Measurements from ENCODE around the gene TMEM39B. TPM values are rescaled to one million over a fixed set of nuclear protein-coding genes. Genes with fewer than 3 reads are reported as not detected.

TMEM39B gene
- total and polyA plus RNA-seq, 2 experiments from 2014 or later = 4.6 to 5.1 TPM

DNA sequence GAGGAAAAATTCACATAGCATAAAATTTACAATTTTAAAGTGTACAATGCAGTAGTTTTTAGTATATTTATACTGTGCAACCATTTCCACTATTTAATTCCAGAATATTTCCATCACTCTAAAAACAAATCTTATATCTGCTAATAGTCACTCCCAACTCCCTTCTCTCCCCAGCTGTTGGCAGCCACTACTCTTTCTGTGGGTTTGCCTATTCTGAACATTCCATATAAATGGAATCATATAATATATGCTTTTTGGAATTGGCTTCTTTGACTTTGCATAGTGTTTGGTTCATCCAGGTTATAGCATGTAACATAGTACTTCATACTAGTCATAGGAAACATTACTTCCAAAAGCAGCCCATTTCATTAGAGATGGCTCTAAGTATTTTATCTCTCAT is 25.0 kb upstream of the TMEM39B start:
- Histone ChIP-seq H3K27ac (peak overlapping the region; percentile 9), H3K27me3 (no peaks in the 10 kb centered on the region), H3K4me1 (ENCODE audit: low read depth) (no peaks in the 10 kb centered on the region), H3K36me3 (peaks cover 55% of the 10 kb centered on the region), H3K4me3 (no peak overlapping the region), H3K9me3 (ENCODE audit: low read depth) (no peaks in the 10 kb centered on the region)
- TF ChIP-seq, protein P1, sequence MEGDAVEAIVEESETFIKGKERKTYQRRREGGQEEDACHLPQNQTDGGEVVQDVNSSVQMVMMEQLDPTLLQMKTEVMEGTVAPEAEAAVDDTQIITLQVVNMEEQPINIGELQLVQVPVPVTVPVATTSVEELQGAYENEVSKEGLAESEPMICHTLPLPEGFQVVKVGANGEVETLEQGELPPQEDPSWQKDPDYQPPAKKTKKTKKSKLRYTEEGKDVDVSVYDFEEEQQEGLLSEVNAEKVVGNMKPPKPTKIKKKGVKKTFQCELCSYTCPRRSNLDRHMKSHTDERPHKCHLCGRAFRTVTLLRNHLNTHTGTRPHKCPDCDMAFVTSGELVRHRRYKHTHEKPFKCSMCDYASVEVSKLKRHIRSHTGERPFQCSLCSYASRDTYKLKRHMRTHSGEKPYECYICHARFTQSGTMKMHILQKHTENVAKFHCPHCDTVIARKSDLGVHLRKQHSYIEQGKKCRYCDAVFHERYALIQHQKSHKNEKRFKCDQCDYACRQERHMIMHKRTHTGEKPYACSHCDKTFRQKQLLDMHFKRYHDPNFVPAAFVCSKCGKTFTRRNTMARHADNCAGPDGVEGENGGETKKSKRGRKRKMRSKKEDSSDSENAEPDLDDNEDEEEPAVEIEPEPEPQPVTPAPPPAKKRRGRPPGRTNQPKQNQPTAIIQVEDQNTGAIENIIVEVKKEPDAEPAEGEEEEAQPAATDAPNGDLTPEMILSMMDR (IDR thresholded peaks at IDR 0.05; ENCODE audit: low read depth, low read length) = no peak
- no peak for DNase-seq (ENCODE audit: low read depth in 1 of 2, low spot score in 1 of 2)

DNA sequence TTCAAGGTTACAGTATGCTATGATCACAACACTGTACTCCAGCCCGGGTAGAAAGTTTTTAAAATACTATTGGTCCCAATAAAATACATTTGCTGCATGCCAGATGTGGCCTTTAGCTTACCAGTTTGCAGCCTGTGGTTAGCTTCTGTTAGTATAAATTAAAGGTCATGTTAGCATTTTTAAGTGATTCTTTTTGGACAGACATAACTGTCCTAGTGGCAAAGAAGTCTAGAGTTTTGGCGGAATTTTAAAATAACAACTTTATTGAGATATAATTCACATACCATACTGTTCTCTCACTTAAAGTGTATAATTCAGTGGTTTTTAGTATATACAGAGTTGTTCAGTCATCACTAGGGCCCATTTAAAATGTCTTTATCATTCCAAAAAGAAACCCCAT is 24.3 kb upstream of the TMEM39B start:
- TF ChIP-seq, protein P1 (IDR thresholded peaks at IDR 0.05; ENCODE audit: low read depth, low read length) = no peak
- Histone ChIP-seq H3K9me3 (ENCODE audit: low read depth) (no peaks in the 10 kb centered on the region), H3K4me3 (no peak overlapping the region), H3K27me3 (no peaks in the 10 kb centered on the region), H3K27ac (peak overlapping the region; percentile 9), H3K36me3 (peaks cover 56% of the 10 kb centered on the region), H3K4me1 (ENCODE audit: low read depth) (no peaks in the 10 kb centered on the region)
- DNase-seq (ENCODE audit: low read depth in 1 of 2, low spot score in 1 of 2) = no peak

GRCh38 chr1:32051706-32052105 is 21.0 kb upstream of the TMEM39B start:
- Histone ChIP-seq H3K27me3 (no peaks in the 10 kb centered on the region), H3K27ac (no peak overlapping the region), H3K4me1 (ENCODE audit: low read depth) (no peaks in the 10 kb centered on the region), H3K36me3 (peaks cover 56% of the 10 kb centered on the region), H3K4me3 (no peak overlapping the region), H3K9me3 (ENCODE audit: low read depth) (no peaks in the 10 kb centered on the region)
- TF ChIP-seq, protein P1 (IDR thresholded peaks at IDR 0.05; ENCODE audit: low read depth, low read length) = no peak
- no peak for DNase-seq (ENCODE audit: low read depth in 1 of 2, low spot score in 1 of 2)

DNA sequence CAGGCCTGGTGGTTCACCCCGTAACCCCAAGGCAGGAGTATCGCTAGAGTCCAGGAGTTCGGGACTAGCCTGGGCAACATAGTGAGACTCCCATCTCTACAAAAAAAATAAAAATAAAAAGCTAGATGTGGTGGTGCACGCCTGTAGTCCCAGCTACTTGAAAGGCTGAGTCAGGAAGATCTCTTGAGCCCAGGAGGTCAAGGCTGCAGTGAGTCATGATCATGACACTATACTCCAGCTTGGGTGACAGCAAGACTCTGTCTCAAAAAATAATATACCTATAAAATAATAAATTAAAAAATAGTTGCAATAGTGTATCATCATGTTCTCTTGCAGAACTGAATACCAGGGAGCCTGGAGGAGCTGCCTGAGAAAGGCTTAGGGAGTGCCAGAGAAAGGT is 19.9 kb upstream of the TMEM39B start:
- TF ChIP-seq, protein P1 (IDR thresholded peaks at IDR 0.05; ENCODE audit: low read depth, low read length) = no peak
- H3K27me3 ChIP-seq = no peaks in the 10 kb centered on the region
- no peak for DNase-seq (ENCODE audit: low read depth in 1 of 2, low spot score in 1 of 2)
- H3K36me3 ChIP-seq = peaks cover 49% of the 10 kb centered on the region
- no peak overlapping the region for H3K4me3 ChIP-seq
- H3K4me1 ChIP-seq (ENCODE audit: low read depth) = no peaks in the 10 kb centered on the region
- no peaks in the 10 kb centered on the region for H3K9me3 ChIP-seq (ENCODE audit: low read depth)
- no peak overlapping the region for H3K27ac ChIP-seq

DNA sequence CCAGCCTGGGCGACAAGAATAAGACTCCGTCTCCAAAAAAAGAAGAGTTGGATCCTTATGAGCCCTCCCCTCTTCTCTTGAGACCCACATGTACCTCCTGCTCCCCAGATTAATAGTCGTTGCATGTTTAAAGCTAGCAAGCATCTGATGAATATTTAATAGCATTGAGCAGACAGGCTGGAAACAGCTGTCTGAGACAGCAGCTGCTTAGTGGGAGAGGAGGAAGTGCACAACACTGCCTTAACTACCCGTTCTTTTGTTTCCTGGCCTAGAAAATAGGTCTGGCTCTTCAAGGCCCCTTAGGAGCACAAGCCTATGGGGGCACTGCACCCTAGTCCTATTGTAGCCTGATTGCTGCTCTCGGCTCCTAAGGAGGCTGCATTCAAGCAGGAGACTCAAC is 17.3 kb upstream of the TMEM39B start:
- H3K4me1 ChIP-seq (ENCODE audit: low read depth) = no peaks in the 10 kb centered on the region
- peaks cover 46% of the 10 kb centered on the region for H3K36me3 ChIP-seq
- H3K9me3 ChIP-seq (ENCODE audit: low read depth) = no peaks in the 10 kb centered on the region
- no peak overlapping the region for H3K4me3 ChIP-seq
- no peak overlapping the region for H3K27ac ChIP-seq
- no peaks in the 10 kb centered on the region for H3K27me3 ChIP-seq
- no peak for DNase-seq (ENCODE audit: low read depth in 1 of 2, low spot score in 1 of 2)
- TF ChIP-seq, protein P1 (IDR thresholded peaks at IDR 0.05; ENCODE audit: low read depth, low read length) = no peak

DNA sequence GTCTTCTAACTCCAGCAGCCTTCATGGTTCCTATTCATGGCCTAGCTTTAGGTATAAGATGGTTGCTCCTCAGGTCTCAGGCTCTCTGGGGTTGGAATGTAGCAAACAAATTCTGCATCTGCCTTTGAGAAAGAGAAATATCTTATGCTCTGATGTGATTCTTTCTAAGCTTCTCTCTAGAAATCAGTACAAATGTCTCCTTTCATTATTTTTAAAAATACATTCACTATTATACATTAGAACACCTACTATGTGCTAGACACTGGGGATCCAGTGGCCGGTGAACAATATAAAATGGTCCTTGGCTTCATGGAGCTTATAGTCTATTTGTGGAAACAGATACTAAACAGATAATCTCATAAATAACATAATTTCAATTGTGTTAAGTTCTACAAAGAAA is 16.1 kb upstream of the TMEM39B start:
- peaks cover 53% of the 10 kb centered on the region for H3K36me3 ChIP-seq
- no peaks in the 10 kb centered on the region for H3K4me1 ChIP-seq (ENCODE audit: low read depth)
- H3K27ac ChIP-seq = peak overlapping the region; percentile 4
- no peak for DNase-seq (ENCODE audit: low read depth in 1 of 2, low spot score in 1 of 2)
- H3K4me3 ChIP-seq = no peak overlapping the region
- H3K27me3 ChIP-seq = no peaks in the 10 kb centered on the region
- TF ChIP-seq, protein P1 (IDR thresholded peaks at IDR 0.05; ENCODE audit: low read depth, low read length) = no peak
- H3K9me3 ChIP-seq (ENCODE audit: low read depth) = no peaks in the 10 kb centered on the region

All from cardiac muscle cell (in vitro differentiated cells and primary cell).